Kidney (tissue), 14 donors: ENCODE measurements around the gene OTOP1. TPM values are rescaled to one million over a fixed set of nuclear protein-coding genes. Genes with fewer than 3 reads are reported as not detected.

Experiments
- DNase-seq, 5 donors: peaks; one replicate each; pipeline ENCODE4 v3.0.0-alpha.2; 2013 to 2020
- FAIRE-seq: peaks from 2 replicates; lab custom pipeline; 2012; peaks lifted over from hg19 to GRCh38; lab: Jason Lieb, UNC
- H3K27ac ChIP-seq, 2 donors: one replicate each; pipeline ENCODE4 v1.7.0; 2013; ENCODE audit warnings: low read depth in 2 of 2, low read length in 2 of 2, inconsistent platforms in 1 of 2
- H3K27me3 ChIP-seq: one replicate; pipeline ENCODE4 v1.7.1; 2013; ENCODE audit warnings: low read length, inconsistent platforms; ENCODE audit not compliant: control insufficient read depth, insufficient read depth
- H3K36me3 ChIP-seq, 3 donors: one replicate each; pipeline versions ENCODE4 v1.7.0 to v1.7.1; 2013; ENCODE audit warnings: low read length in 3 of 3, control low read depth in 1 of 3, inconsistent platforms in 1 of 3; ENCODE audit not compliant: insufficient read depth in 3 of 3, control insufficient read depth in 2 of 3
- H3K4me1 ChIP-seq, 3 donors: one replicate each; pipeline versions ENCODE4 v1.7.0 to v1.7.1; 2013; ENCODE audit warnings: low read length in 3 of 3, inconsistent platforms in 1 of 3, low read depth in 1 of 3; ENCODE audit not compliant: control insufficient read depth in 2 of 3, insufficient read depth in 2 of 3
- H3K4me3 ChIP-seq, 3 donors: one replicate each; pipeline versions ENCODE4 v1.7.0 to v1.8.1; 2013; ENCODE audit warnings: low read length in 3 of 3, control low read depth in 1 of 3, inconsistent platforms in 1 of 3
- H3K9ac ChIP-seq, 3 donors: one replicate each; pipeline versions ENCODE4 v1.7.0 to v1.7.1; 2013; ENCODE audit warnings: low read length in 3 of 3, control low read depth in 1 of 3, inconsistent platforms in 1 of 3
- H3K9me3 ChIP-seq, 3 donors: one replicate each; pipeline versions ENCODE4 v1.7.0 to v1.7.1; 2013; ENCODE audit warnings: low read length in 3 of 3, control low read depth in 1 of 3, inconsistent platforms in 1 of 3; ENCODE audit not compliant: control insufficient read depth in 2 of 3, insufficient read depth in 1 of 3
- CTCF ChIP-seq: IDR thresholded peaks from 3 replicates; pipeline ENCODE4 v1.5.1; 2012; ENCODE audit warnings: mild to moderate bottlenecking, moderate library complexity, borderline replicate concordance; ENCODE audit not compliant: insufficient read depth; ENCODE audit errors: extremely low read depth
- intact Hi-C: fragments of 100-400 bp; cut with DNase I; formaldehyde crosslinking; loops from one replicate; pipeline ENCODE4 v1.11.1; 2022
- polyA plus RNA-seq: library from polyadenylated mRNA; stranded (reverse); fragments of 350-450 nt; fragmentation: Illumina TruSeq; extraction: RNeasy Lipid Tissue Mini Kit (QIAGEN cat#74804); gene quantifications from one replicate; pipeline ENCODE4 v1.2.3, GENCODE V29; 2014; ENCODE audit warnings: low read depth, low replicate concordance; ENCODE audit not compliant: insufficient read depth
- total RNA-seq: library from RNA; stranded (reverse); fragmentation: NEBNext Ultra II Directional; extraction: Animal tissue kit (Norgen Biotek cat#: 25700); gene quantifications from one replicate; pipeline ENCODE4 v1.2.1, GENCODE V29; 2021
- donor health status: control.
- donor health status: control.
- donor health status: control.
- donor health status: control.
- donor health status: control.
- donor health status: DM: yes; HTN: yes; CAD: no.
- donor health status: Normal renal cell carcinoma (clear cell type).

Gene OTOP1
- total and polyA plus RNA-seq, 2 donors from 2014 or later = not detected

GRCh38 chr4:4227510-4228355, 1.0 kb upstream of the OTOP1 start:
- intact Hi-C loops = no loop called here
- no peak for TF ChIP-seq CTCF
- H3K27ac ChIP-seq = no peak overlapping the region
- DNase-seq (no peak), FAIRE-seq (no peak)
- H3K9me3 ChIP-seq = no peaks in the 10 kb centered on the region
- no peaks in the 10 kb centered on the region for H3K4me1 ChIP-seq
- no peaks in the 10 kb centered on the region for H3K36me3 ChIP-seq
- H3K4me3 ChIP-seq = no peak overlapping the region
- H3K27me3 ChIP-seq = peaks cover 17% of the 10 kb centered on the region
- no peak overlapping the region for H3K9ac ChIP-seq

- no peak overlapping the region for H3K27ac ChIP-seq
- no peaks in the 10 kb centered on the region for H3K9me3 ChIP-seq
- intact Hi-C loops = no loop called here
- H3K27me3 ChIP-seq = peaks cover 17% of the 10 kb centered on the region
- no peak overlapping the region for H3K4me3 ChIP-seq
- no peak overlapping the region for H3K9ac ChIP-seq
- DNase-seq (peak in 3 of 5 donors; percentile 12 to 67 (median 31)), FAIRE-seq (no peak)
- H3K4me1 ChIP-seq = no peaks in the 10 kb centered on the region
- no peak for TF ChIP-seq CTCF
- H3K36me3 ChIP-seq = no peaks in the 10 kb centered on the region
Observed at GRCh38 chr4:4225915-4226605, 669 bp downstream of the OTOP1 start.

- no peak for FAIRE-seq
- no peak for TF ChIP-seq CTCF
- intact Hi-C loops = no loop called here
- no peaks in the 10 kb centered on the region for H3K9me3 ChIP-seq
- no peaks in the 10 kb centered on the region for H3K36me3 ChIP-seq
- no peak overlapping the region for H3K27ac ChIP-seq
- H3K9ac ChIP-seq = no peak overlapping the region
- H3K4me3 ChIP-seq = no peak overlapping the region
- no peak for DNase-seq
- no peaks in the 10 kb centered on the region for H3K4me1 ChIP-seq
- H3K27me3 ChIP-seq = no peaks in the 10 kb centered on the region
Observed at GRCh38 chr4:4217113-4217512, 9.6 kb downstream of the OTOP1 start.
